HS-27A (cell line): ENCODE measurements around the gene OPCML.

Experiments
- DNase-seq: peaks from one replicate; pipeline ENCODE4 v3.0.0-alpha.2; 2012; ENCODE audit warnings: low read depth, missing footprints

OPCML gene

GRCh38 chr11:132850266-132850665 lies 682.0 kb downstream of the OPCML start:
- DNase-seq, result no peak

- DNase-seq, result no peak
Observed at GRCh38 chr11:132848336-132848735, 684.0 kb downstream of the OPCML start.

- no peak for DNase-seq
Observed at GRCh38 chr11:132846075-132846474, 686.2 kb downstream of the OPCML start.

- peak; percentile 50 for DNase-seq
Observed at GRCh38 chr11:132844956-132845696, 687.2 kb downstream of the OPCML start.

GRCh38 chr11:132840660-132841059 lies 691.6 kb downstream of the OPCML start:
- DNase-seq, result no peak

- DNase-seq, result no peak
Observed at GRCh38 chr11:132840191-132840590, 692.1 kb downstream of the OPCML start.

GRCh38 chr11:132839236-132839945 lies 692.9 kb downstream of the OPCML start:
- no peak for DNase-seq

GRCh38 chr11:132838627-132839026 lies 693.7 kb downstream of the OPCML start:
- no peak for DNase-seq

- DNase-seq, result no peak
Observed at GRCh38 chr11:132831272-132831671, 701.0 kb downstream of the OPCML start.

GRCh38 chr11:132824642-132825041 lies 707.7 kb downstream of the OPCML start:
- DNase-seq, result no peak

GRCh38 chr11:132822276-132822675 lies 710.0 kb downstream of the OPCML start:
- no peak for DNase-seq

GRCh38 chr11:132821499-132821898 lies 710.8 kb downstream of the OPCML start:
- no peak for DNase-seq

- DNase-seq, result no peak
Observed at GRCh38 chr11:132821014-132821413, 711.3 kb downstream of the OPCML start.

- no peak for DNase-seq
Observed at GRCh38 chr11:132818951-132819350, 713.4 kb downstream of the OPCML start.

GRCh38 chr11:132817387-132817786 lies 714.9 kb downstream of the OPCML start:
- DNase-seq, result no peak

GRCh38 chr11:132814410-132814809 lies 717.9 kb downstream of the OPCML start:
- DNase-seq, result no peak

- DNase-seq, result no peak
Observed at GRCh38 chr11:132811649-132812048, 720.7 kb downstream of the OPCML start.

- DNase-seq, result no peak
Observed at GRCh38 chr11:132809070-132809469, 723.2 kb downstream of the OPCML start.

- DNase-seq, result no peak
Observed at GRCh38 chr11:132804258-132804657, 728.0 kb downstream of the OPCML start.

- no peak for DNase-seq
Observed at GRCh38 chr11:132803436-132803835, 728.9 kb downstream of the OPCML start.

- DNase-seq, result no peak
Observed at GRCh38 chr11:132802947-132803346, 729.4 kb downstream of the OPCML start.

GRCh38 chr11:132793831-132794230 lies 738.5 kb downstream of the OPCML start:
- no peak for DNase-seq

GRCh38 chr11:132792341-132793140 lies 739.8 kb downstream of the OPCML start:
- no peak for DNase-seq
